CMK (cell line): ENCODE measurements around the gene VWA3A.
"Not testable (repeated sequence)": the region's sequence is repeated elsewhere in the genome, so short reads cannot be mapped to it uniquely, and the experiment has no call there.

Source experiments
- DNase-seq: peaks from one replicate; pipeline ENCODE4 v3.0.0-alpha.2; 2010; ENCODE audit warnings: low read depth

The VWA3A gene, protein sequence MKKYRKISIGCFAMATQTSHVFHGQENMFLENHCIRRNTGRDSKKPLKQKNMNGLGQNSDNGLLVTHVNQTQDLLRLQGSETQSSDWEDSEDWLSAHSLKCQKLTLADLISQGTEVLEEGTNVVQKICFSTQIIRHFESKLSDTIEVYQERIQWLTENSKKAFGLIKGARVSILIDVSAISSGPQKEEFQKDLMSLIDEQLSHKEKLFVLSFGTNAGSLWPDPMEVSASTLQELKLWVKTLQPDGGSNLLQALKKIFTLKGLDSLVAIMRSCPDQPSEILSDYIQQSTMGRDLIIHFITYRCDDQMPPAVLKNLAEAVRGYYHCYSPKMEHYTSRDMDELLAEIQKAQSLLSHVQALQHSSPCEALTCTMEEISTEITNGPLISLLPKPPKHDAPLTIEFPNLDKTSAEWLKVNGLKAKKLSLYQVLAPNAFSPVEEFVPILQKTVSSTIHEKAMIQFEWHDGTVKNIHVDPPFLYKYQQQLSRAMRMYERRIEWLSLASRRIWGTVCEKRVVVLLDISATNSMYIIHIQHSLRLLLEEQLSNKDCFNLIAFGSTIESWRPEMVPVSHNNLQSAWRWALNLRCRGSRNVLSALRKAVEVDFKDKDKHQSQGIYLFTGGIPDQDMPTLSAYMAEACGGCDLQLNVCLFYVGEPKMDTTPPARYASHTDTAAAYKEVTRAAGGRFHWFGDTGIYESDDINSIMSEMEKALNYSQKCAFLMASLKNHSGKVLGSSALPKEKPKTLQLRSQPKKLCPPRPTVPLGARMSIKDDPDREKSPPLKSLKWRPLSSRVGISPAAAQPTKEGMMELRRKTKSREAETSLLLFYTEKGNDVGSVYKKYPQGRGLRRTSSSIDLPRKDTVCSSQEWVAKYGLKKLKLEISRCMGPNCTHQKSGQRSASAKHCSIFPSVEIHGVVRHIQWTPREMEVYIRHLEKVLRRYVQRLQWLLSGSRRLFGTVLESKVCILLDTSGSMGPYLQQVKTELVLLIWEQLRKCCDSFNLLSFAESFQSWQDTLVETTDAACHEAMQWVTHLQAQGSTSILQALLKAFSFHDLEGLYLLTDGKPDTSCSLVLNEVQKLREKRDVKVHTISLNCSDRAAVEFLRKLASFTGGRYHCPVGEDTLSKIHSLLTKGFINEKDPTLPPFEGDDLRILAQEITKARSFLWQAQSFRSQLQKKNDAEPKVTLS

GRCh38 chr16:22092143-22092933, at the start of gene VWA3A:
VWA3A (plus strand) TSS chr16:22092541; CDS start chr16:22092638, 97 bp downstream.
- DNase-seq: no peak

- not testable (repeated sequence) for DNase-seq
Observed at GRCh38 chr16:22043882-22044281, 48.5 kb upstream of the VWA3A start.

DNA sequence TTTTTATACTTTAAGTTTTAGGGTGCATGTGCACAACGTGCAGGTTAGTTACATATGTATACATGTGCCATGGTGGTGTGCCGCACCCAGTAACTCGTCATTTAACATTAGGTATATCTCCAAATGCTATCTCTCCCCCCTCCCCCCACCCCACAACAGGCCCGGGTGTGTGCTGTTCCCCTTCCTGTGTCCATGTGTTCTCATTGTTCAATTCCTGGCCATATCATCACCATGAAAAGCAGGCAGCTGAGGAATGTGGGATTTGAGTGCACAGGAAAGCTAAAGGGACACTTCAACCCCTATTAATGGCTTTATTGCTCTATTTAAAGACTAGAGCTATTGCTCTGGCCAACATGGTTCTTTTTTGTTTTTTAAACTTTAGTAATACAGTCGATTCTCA, 46.5 kb upstream of the VWA3A start:
- DNase-seq: not testable (repeated sequence)

DNA sequence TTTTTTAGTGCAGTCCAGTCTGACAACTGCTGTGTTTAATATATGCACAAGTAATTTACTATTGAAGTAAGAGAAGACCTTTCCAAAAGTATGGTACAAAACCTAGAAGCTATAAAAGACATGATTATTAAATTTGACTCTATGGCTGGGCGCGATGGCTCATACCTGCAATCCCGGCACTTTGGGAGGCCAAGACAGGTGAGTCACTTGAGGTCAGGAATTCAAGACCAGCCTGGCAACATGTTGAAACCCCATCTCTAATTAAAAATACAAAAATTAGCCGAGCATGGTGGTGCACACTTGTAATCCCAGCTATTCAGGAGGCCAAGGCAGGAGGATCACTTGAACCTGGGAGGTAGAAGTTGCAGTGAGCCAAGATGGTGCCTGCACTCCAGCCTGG, 41.4 kb upstream of the VWA3A start:
- no peak for DNase-seq

DNA sequence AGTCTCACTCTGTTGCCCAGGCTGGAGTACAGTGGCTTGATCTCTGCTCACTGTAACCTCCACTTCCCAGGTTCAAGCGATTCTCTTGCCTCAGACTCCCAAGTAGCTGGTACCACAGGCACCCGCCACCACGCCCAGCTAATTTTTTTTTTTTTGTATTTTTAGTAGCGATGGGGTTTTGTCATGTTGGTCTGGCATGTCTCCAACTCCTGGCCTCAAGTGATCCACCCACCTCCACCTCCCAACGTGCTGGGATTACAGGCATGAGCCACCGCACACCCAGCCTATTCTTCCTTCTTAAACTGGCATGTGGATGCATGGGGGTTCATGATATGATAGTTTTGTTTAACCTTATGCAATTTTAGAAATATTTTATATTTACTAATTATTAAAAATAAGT, 39.4 kb upstream of the VWA3A start:
- no peak for DNase-seq

GRCh38 chr16:22053921-22054341, 38.4 kb upstream of the VWA3A start:
- DNase-seq: no peak

DNA sequence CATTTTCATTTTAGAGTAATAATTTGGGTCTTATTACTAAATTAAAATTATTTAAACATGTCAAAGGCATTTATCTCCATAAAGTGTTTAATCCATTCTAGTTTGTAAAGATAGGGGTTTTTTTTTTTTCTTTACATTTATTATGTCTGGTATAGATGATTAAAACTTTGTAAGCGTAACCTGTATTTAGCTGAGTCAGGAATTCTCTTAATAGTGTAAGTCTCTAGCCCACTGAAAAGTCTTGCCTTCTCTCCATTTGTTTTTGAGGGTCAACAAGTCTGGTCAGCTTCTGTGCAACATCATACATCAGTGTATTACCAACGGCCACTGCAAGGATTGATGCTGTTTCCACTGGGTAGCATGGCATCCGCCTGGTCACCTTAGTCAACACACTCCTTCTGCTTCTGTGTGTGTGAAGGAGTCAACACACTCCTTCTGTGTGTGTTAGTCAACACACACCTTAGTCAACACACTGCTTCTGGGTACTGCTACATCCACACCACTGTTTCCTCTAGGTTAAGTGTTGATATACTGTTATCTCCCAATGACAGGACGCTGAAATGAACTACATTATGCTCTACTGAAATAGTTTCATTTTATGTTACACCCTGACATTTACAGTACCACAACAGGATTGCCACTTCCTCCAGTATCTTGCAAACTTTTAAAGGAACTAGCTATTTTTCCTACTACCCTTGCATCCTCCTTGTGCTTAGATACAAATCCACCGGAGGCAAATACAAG, 37.3 kb upstream of the VWA3A start:
- no peak for DNase-seq

- no peak for DNase-seq
Observed at GRCh38 chr16:22055881-22056280, 36.5 kb upstream of the VWA3A start.

GRCh38 chr16:22063888-22064467, 28.4 kb upstream of the VWA3A start:
- no peak for DNase-seq

GRCh38 chr16:22065252-22065651, 27.1 kb upstream of the VWA3A start:
- no peak for DNase-seq

DNA sequence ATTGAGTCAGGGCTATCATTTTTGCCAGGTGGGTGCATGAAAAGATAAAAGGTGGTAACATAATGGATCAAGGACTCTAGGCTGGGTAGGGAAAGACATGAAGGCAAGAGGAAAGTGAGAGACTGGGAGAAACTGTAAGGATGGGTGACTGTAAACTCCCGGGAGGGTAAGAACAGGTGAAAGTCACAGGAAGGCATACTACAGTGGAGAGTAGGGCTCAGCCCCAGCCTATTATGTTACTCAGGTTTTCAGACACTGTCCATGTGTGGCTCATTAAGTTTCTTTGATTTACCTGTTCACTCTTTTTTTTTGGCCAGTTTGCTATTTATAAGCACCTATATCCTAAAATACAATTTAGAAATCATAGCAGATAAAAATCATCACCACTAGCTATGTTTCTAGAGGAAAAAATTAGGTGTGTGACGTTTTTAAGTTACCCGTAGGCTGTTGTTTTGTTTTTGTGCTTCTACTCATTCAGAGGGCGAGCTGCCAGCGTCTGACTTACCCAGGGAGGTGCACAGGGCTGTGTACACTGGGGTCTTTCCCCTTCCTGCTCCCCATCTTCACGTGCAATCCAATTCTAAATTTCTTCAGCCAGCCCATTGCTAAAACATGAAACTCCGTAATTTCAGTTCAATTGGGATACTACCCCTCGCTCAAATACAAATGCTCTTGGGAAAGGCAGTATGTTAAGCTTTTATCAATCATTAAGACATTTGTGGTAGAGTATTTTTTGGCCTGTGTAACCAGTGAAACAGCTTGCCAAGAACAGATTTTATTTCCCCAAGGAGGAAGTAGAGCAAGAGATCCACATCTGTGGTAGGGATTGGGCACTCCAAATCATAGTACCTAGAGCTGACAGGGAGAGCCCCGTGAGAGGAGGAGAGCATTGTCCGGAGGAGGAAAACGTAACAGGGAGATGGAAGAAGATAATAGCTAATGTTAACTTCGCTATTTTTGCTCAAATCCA, 21.7 kb upstream of the VWA3A start:
- no peak for DNase-seq

DNA sequence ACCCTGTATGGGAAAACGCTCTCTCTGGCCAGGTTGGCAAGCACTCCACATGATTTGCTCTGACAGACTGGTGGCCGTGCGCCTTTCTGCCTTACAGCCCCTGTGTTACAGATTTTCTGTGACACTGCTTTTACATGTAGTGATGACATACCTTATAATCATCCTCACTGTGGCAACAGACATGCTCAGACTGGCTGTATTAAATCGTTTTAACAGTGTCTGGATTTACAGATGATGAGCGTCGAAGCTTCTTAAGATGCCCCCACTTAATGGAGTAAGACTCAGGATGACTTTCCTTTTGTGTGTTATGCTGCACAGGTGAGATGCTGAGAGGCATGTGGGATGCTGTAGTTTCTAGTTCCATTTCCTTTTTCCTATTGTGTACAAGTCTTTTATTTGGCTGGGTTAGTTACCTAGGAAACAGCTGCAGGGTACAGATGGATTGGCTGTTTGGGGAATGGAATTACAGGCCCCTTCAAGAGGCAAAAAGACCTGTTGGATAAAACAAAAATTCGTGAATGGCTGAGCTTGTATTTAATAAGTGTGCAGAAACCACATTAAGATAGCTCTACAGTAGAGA, 20.9 kb upstream of the VWA3A start:
- DNase-seq: no peak

GRCh38 chr16:22073350-22073749, 19.0 kb upstream of the VWA3A start:
- DNase-seq: no peak

GRCh38 chr16:22075043-22075757, 17.1 kb upstream of the VWA3A start:
- DNase-seq: no peak

- DNase-seq: no peak
Observed at GRCh38 chr16:22075776-22076175, 16.6 kb upstream of the VWA3A start.

DNA sequence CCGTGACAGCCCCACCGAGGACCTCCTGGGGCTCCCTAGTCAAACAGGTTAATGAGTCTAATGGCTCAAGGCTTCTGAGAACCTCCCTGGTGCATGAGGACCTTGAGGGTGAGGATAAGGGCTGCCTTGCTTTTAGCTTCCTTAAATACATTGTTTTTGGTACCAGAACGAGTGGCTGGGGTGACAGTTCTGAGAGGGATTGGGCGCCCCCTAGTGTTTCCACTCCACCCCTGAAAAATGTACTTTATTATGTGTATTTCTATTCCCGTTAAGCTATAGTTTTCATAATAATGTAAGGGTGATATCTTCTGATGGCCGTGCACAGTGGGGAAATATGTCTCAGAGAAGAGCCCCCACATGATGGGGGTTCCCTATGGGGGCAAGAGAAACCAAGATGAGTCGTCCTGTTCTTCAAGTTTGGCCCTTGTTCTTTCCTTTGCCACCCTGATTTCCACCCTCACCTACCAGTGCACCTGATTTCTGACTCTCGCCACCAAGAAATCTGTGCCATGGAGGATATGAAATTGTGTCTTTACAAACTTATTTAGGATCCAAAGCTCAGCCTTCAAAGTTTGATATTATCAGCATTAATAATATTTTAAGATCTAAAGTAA, 14.5 kb upstream of the VWA3A start:
- peak; percentile 9 for DNase-seq

GRCh38 chr16:22078656-22079055, 13.7 kb upstream of the VWA3A start:
- DNase-seq: no peak

DNA sequence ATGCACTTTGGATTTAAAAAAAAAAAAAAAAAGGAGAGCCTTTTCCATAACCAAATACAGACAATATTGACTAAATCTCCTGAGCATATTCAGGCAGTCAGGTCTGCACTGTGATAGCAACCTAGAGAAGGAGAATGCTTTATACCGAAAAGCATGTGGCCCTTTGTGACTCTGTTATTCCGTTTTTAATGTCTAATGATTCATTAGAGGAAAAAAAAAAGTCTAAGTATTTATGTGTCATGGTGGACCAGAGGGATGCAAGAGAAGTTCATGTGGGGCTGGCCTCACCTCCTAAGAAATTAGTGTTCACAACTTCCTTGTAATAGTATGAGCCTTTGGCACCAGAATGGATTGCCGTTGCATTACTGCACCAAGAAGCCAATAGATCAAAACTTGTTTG, 11.3 kb upstream of the VWA3A start:
- DNase-seq: no peak
